GM18867 (cell line): ENCODE measurements around the gene NFE2L1.

Source experiments
- ATAC-seq: cut with Tn5 transposase; IDR thresholded peaks from one replicate; pipeline ENCODE4 v1.9.1; 2021; ENCODE audit warnings: mild to moderate bottlenecking, moderate library complexity; ENCODE audit not compliant: unreplicated experiment

Gene NFE2L1

DNA sequence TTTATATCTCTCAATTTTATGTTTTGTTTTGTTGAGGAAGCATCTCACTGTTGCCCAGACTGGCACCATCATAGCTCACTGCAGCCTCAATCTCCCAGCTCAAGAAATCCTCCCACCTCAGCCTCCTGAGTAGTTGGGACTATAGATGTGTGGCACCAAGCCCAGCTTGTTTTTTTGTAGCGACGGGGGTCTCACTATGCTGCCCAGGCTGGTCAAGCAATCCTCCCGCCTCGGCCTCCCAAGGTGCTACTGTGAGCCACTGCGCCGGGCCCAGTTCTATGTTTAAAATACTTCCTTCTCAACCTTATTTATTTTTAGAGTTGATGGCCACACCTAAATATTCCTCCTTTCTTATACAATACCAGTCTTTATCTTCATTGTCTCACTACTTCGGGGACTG, 1.9 kb upstream of the NFE2L1 start:
- no peak for ATAC-seq

GRCh38 chr17:48047113-48047740, 932 bp upstream of the NFE2L1 start:
- no peak for ATAC-seq

DNA sequence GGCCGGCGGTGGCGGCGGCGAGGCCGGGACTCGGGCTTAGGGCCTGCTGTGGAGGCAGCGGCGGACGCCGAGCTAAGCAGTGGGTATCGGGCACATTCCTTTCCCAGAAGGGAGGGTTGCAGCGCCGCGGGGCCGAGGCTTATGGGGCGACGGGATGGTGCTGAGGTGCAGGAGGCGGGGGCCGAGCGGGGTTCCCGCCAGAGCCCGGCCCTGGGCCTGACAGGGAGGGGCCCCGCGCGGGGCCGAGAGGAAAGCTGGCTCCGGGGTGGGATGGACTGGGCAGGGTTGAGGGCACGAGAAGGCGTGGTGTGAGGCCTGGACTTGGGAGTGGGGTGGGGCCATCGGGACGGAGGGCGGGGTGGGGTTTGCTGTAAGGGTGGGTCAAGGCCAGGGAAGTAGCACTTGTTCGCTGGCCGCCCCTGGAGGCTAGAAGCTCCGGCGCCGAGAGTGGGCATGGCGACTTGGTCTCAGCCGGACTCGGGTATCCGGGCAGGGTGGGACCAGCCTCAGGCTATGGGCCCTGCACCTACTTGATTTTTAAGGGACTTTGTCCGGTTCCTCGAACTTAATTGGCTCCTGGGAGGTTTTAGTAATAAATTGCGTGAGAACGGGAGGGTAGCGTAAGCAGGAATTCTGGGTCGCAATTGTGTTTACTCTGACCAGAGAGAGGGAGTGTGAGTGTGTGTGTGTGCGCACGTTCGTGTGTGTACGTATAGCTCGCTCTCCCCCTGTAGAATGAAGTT, 396 bp downstream of the NFE2L1 start:
- peak; percentile 36 for ATAC-seq

DNA sequence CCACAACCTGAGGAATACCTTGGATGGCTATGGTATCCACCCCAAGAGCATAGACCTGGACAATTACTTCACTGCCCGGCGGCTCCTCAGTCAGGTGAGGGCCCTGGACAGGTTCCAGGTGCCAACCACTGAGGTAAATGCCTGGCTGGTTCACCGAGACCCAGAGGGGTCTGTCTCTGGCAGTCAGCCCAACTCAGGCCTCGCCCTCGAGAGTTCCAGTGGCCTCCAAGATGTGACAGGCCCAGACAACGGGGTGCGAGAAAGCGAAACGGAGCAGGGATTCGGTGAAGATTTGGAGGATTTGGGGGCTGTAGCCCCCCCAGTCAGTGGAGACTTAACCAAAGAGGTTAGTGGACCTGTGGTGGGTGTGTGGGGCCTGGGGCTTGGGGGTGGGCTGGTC, 3.1 kb downstream of the NFE2L1 start:
- ATAC-seq, result no peak

DNA sequence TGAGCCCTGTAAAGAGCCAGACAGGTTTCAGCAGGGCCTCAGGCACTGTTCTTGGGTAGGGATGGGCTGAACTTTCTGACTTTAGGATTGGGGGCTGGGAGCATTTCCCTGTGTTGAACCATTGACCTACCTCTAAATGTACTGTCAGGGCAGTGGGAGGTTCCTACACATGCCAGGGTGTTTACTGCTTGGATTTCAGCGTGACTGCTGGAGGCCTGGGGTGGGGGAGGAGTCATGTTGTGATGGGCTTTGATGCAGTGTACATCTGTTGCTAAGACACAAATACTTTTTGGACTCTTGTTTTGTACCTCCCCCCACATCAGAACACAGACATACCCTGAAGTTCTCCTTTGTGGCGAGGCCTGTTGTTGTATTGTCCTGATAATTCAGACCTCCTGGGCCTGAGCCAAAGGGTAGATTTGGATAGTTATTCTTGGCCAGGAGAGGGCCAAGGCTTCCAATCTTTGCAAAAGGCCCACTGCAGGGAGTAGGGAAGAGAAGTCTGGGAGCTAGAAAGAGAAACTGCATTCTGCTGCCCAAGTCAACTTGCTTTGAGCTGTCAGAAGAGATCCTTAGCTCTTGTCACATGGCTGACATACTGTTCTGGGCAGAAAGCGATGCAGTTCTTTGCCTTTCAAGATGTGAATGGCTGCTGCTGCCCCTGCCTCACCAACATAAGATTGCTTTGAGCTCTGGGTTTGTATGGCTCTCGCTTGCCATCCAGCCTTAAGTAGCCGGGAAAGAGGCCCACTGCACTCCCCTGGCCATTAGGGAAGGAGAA, 3.7 kb downstream of the NFE2L1 start:
- ATAC-seq, result no peak

DNA sequence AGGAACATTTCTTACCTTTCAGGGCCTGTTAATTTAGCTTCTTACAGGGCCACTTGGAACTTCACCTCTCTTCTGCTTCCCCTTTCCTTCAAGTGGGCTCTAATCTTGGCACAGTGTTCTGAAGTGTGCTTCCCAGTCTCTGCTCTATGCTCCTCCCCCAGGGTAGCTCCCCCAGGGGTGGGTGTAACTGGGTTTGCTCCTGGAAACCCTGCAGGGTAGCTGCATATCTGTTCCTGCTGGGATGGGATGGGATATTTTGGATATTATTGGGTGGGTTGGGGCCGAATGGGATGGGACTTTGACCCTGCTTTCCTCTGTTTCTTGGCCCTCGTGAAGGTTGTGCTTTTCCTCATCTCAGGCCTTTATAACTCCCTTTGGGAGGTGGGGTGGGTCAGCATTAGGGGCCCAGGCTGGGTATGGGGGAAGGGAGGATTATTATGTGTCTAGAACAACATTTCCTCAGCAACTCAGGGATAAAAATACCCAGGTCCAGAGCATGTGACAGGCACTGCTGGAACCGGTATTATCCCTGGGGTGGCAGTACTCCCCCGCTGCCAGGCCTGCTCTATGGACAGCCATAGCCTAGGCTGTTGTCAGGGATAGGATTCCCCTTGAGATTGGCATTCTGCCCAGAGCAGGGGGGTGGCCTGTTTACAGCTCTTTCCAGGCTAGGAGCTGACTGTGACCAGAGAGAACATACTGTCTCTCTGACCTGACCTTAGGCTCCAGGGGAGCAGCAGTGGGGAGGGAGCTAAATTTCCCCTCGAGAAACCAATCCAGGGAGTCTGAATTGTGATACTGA, 5.0 kb downstream of the NFE2L1 start:
- ATAC-seq, result no peak

GRCh38 chr17:48053758-48054237, 5.6 kb downstream of the NFE2L1 start:
- ATAC-seq, result no peak

DNA sequence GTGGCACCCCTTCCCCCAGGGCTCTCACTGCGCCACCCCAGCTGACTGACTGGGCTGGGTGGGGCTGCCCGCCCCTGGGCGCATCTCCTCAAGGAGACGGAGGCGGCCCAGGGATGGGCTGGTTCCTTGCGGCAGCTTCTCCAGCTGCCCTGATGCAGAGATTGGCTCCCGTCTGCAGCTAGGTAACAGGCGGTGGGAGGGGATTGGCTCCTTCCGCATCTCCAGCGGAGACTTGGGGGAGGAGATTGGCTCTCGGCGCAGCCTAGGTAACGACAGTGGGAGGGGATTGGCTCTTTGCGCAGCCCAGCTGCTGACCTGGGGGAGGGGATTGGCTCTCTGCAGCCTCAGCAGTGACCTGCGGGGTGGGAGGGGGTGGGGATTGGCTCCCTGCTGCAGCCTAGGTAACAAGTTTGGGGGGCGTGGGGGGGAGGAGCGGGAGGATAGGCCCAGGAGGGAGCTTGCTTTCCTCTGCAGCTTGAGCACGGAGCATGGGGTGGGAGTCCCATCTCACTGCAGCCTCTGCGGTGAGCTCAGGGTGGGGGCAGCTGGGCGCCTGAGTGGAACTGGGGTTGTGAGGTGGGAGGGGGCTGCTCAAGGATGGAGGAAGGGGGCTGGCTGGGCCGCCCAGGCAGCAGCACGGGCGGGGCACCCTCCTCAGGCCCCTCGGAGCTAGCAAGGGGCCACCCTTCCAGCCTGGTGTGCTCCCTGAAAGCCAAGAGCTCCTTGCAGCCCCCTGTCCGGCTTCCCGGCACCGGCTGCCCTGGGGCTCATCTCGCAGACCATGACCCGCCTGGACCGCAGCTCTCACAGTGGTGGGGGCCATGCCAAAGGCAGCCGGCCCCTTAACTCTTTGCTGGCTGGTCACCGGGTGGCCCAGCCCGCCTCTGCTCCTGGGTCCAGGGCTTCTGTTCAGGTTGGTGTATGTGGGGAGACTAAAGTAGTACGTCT, 6.4 kb downstream of the NFE2L1 start:
- no peak for ATAC-seq

- ATAC-seq, result no peak
Measured at GRCh38 chr17:48055531-48056245, 7.5 kb downstream of the NFE2L1 start.

DNA sequence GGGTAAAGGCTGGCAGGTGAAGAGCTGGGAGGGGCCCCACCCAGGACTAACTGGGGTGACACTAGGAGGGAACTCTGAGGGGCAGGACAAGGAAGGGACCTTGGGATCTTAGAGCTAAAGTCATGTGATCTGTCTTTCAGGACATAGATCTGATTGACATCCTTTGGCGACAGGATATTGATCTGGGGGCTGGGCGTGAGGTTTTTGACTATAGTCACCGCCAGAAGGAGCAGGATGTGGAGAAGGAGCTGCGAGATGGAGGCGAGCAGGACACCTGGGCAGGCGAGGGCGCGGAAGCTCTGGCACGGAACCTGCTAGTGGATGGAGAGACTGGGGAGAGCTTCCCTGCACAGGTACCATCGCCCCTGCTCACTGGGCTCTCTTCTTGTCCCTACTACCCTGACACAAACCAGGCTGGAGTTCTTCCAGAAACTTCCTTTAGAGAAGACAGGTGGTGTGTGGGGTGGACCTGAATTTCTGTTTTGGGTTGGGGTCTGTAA, 8.1 kb downstream of the NFE2L1 start:
- no peak for ATAC-seq

- no peak for ATAC-seq
Measured at GRCh38 chr17:48056879-48057278, 8.7 kb downstream of the NFE2L1 start.

DNA sequence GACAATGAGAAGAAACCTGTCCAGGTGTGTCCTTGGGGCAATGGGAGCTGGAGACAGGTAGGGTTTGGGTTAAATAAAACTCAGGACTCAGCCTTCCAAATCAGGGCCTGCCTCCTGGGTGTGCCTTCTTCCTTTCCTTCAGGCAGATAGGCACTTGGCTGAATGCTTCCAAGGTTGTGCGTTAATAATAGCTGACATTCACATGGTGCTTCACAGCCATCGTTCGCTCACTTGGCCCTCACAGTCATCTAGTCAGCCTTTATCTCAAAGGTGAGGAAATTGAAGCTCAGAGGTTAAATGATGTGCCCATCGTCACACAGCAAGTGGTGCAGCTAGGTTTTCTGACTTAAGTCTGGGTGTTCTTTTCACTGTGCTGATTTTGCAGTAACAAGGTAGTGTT, 9.5 kb downstream of the NFE2L1 start:
- no peak for ATAC-seq

DNA sequence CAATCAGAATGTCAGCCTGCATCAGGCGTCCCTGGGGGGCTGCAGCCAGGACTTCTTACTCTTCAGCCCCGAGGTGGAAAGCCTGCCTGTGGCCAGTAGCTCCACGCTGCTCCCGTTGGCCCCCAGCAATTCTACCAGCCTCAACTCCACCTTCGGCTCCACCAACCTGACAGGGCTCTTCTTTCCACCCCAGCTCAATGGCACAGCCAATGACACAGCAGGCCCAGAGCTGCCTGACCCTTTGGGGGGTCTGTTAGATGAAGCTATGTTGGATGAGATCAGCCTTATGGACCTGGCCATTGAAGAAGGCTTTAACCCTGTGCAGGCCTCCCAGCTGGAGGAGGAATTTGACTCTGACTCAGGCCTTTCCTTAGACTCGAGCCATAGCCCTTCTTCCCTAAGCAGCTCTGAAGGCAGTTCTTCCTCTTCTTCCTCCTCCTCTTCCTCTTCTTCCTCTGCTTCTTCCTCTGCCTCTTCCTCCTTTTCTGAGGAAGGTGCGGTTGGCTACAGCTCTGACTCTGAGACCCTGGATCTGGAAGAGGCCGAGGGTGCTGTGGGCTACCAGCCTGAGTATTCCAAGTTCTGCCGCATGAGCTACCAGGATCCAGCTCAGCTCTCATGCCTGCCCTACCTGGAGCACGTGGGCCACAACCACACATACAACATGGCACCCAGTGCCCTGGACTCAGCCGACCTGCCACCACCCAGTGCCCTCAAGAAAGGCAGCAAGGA, 10.4 kb downstream of the NFE2L1 start:
- ATAC-seq, result no peak

GRCh38 chr17:48059125-48059668, 11.0 kb downstream of the NFE2L1 start:
- no peak for ATAC-seq

DNA sequence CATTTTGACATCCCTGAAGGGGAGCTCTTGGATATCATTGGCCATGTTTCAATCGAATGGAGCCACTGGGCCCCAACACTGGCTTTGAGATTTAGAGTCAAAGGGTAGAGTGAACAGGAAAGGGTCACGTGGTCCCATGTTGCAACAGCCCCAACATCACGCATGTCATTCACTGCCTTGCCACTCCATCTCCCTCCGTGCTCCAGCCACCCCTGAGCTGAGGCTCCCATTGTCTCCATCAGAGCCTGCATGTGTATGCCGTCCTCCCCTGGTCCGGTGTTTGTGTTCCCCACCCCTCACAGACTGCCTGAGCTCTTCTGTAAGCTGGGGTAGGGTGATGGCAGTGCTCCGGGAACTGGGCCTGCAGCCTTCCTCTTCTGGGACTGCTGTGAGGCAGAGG, 12.1 kb downstream of the NFE2L1 start:
- ATAC-seq, result no peak

DNA sequence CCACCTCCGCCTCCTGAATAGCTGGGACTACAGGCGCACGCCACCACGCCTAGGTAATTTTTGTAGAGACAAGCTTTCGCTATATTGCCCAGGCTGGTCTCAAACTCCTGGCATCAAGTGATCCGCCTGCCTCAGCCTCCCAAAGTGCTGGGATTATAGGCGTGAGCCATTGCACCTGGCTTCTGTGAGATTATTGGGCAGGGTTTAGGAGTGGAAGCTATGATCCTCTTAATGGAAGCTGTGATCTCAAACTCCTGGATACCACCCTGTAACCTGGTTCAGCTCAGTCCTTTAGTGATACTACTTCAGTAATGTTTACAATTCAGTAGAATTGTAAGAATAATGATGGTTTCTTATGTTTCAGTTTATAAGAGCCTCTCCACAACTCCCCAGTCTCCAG, 14.1 kb downstream of the NFE2L1 start:
- ATAC-seq, result no peak

DNA sequence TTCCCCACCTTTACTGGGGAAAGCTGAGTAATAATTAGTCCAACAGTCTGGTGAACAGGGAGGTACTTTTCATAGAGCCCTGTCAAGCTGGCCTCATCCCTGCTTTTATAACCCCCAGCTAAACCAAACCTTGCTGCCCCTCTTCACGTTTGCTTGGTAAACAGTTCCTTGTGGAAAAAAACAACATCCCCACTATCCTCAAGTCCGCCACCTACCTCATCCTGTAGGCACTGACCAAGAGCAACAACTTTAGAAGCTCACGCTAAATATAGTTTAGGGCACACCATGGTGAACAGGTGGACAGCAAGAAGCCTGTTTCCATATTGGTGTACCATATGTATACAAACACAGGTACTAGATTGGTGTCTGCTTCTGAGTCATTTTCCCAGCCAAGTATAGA, 16.5 kb downstream of the NFE2L1 start:
- ATAC-seq, result no peak

- ATAC-seq, result no peak
Measured at GRCh38 chr17:48066192-48066591, 18.0 kb downstream of the NFE2L1 start.
